A549 (cell line): ENCODE data around the gene CERS3. TPM values are rescaled to one million over a fixed set of nuclear protein-coding genes. Genes with fewer than 3 reads are reported as not detected.

Experiments used
- ATAC-seq, 2 experiments: fragments of 200-7000 bp in 1 of 2; fragments of >200 bp in 1 of 2; cut with Nextera tagmentation in 1 of 2; cut with Tn5 transposase in 1 of 2; 3 replicates each; pipeline versions ENCODE4 v1.8.0 to v1.9.1; 2018 to 2020; ENCODE audit warnings: mild to moderate bottlenecking in 1 of 2, moderate library complexity in 1 of 2
- CTCF ChIA-PET: fragments of 300-600 bp; sonication (Branson Sonifier 250); formaldehyde crosslinking; extraction: SDS; loops from one replicate; lab custom pipeline; 2021; ENCODE audit warnings: antibody characterized with exemption, inconsistent platforms; lab: Yijun Ruan, JAX
- POLR2A ChIA-PET: fragments of 350-600 bp; formaldehyde crosslinking; extraction: SDS; loops from one replicate; lab custom pipeline; 2021; ENCODE audit warnings: antibody characterized with exemption, inconsistent platforms; lab: Yijun Ruan, JAX
- DNase-seq, 2 experiments: peaks; one replicate each; pipeline versions ENCODE4 v3.0.0 to v3.0.0-alpha.2; 2011 to 2016; ENCODE audit warnings: low read depth in 1 of 2, low spot score in 1 of 2
- FAIRE-seq: peaks from 2 replicates; lab custom pipeline; 2011; peaks lifted over from hg19 to GRCh38; lab: Jason Lieb, UNC
- H3K27ac ChIP-seq, 2 experiments: fragments of >200 bp; sonication (Bioruptor Twin); formaldehyde crosslinking; 3 replicates each; pipeline ENCODE4 v1.5.1; 2016 to 2017
- H3K4me1 ChIP-seq: fragments of >200 bp; sonication (Bioruptor Twin); formaldehyde crosslinking; 3 replicates; pipeline ENCODE4 v1.6.1; 2016
- H3K4me2 ChIP-seq: fragments of >200 bp; sonication (Bioruptor Twin); formaldehyde crosslinking; 3 replicates; pipeline ENCODE4 v1.6.1; 2016
- H3K4me3 ChIP-seq: fragments of >200 bp; sonication (Bioruptor Twin); formaldehyde crosslinking; 3 replicates; pipeline ENCODE4 v1.5.1; 2016
- H3K9me3 ChIP-seq: fragments of >200 bp; sonication (Bioruptor Twin); formaldehyde crosslinking; 3 replicates; pipeline ENCODE4 v1.6.1; 2016
- CHD4 ChIP-seq: fragments of 200-600 bp; sonication (generic); IDR thresholded peaks from 2 replicates; pipeline ENCODE4 v1.6.1; 2016; ENCODE audit warnings: antibody characterized with exemption, mild to moderate bottlenecking, borderline replicate concordance
- E2F6 ChIP-seq: IDR thresholded peaks from 2 replicates; pipeline ENCODE4 v1.6.1; 2012; ENCODE audit warnings: low read depth, borderline replicate concordance
- EP300 ChIP-seq, 2 experiments: fragments of >200 bp; sonication (Bioruptor Twin); formaldehyde crosslinking; IDR thresholded peaks; 2 replicates in 1 of 2; 3 replicates in 1 of 2; pipeline ENCODE4 v1.6.1; 2016 to 2017
- ESRRA ChIP-seq: fragments of 150-350 bp; IDR thresholded peaks from 2 replicates; pipeline ENCODE4 v1.6.1; 2014; ENCODE audit warnings: mild to moderate bottlenecking, low read length, borderline replicate concordance
- FOXS1 ChIP-seq: fragments of 250-450 bp; sonication (Bioruptor Pico); IDR thresholded peaks from 2 replicates; pipeline ENCODE4 v1.5.0; 2020; ENCODE audit warnings: mild to moderate bottlenecking, moderate library complexity
- HEYL ChIP-seq: fragments of 250-450 bp; sonication (Bioruptor Pico); IDR thresholded peaks from 2 replicates; pipeline ENCODE4 v1.8.0; 2021; ENCODE audit warnings: mild to moderate bottlenecking, moderate library complexity
- HOXB13 ChIP-seq: fragments of 250-450 bp; sonication (Bioruptor Pico); IDR thresholded peaks from 2 replicates; pipeline ENCODE4 v1.5.0; 2020; ENCODE audit warnings: low read depth, mild to moderate bottlenecking, moderate library complexity
- HOXB5 ChIP-seq: fragments of 250-450 bp; sonication (Bioruptor Pico); IDR thresholded peaks from 2 replicates; pipeline ENCODE4 v1.5.0; 2020; ENCODE audit warnings: mild to moderate bottlenecking, moderate library complexity
- JUNB ChIP-seq: fragments of >200 bp; sonication (Bioruptor Twin); formaldehyde crosslinking; IDR thresholded peaks from 2 replicates; pipeline ENCODE4 v1.6.1; 2016
- KDM5A ChIP-seq: fragments of 200-600 bp; sonication (generic); IDR thresholded peaks from 2 replicates; pipeline ENCODE4 v1.6.1; 2016; ENCODE audit warnings: antibody characterized with exemption, mild to moderate bottlenecking
- NR3C1 ChIP-seq: fragments of >200 bp; sonication (Bioruptor Twin); formaldehyde crosslinking; IDR thresholded peaks from 3 replicates; pipeline ENCODE4 v1.6.1; 2017
- PHF8 ChIP-seq: fragments of 200-600 bp; sonication (generic); IDR thresholded peaks from 2 replicates; pipeline ENCODE4 v1.6.1; 2016; ENCODE audit warnings: low read depth, mild to moderate bottlenecking, antibody characterized with exemption, moderate library complexity, borderline replicate concordance
- POLR2A ChIP-seq: IDR thresholded peaks from 2 replicates; pipeline ENCODE4 v1.6.1; 2012; ENCODE audit warnings: mild to moderate bottlenecking, low read length
- POLR2AphosphoS2 ChIP-seq: conservative IDR thresholded peaks from 2 replicates; pipeline ENCODE4 v1.6.1; 2012; ENCODE audit warnings: low read length, improper control_type of control experiment, inconsistent platforms
- REST ChIP-seq: fragments of 200-600 bp; sonication (generic); IDR thresholded peaks from 2 replicates; pipeline ENCODE4 v1.6.1; 2016; ENCODE audit warnings: antibody characterized with exemption, mild to moderate bottlenecking, moderate library complexity
- RNF2 ChIP-seq: fragments of 200-600 bp; sonication (generic); IDR thresholded peaks from 2 replicates; pipeline ENCODE4 v1.6.1; 2016; ENCODE audit warnings: low read depth, mild to moderate bottlenecking, antibody characterized with exemption, moderate library complexity, borderline replicate concordance
- ZNF302 ChIP-seq: fragments of 250-450 bp; sonication (Bioruptor Pico); IDR thresholded peaks from 2 replicates; pipeline ENCODE4 v1.9.0; 2021; ENCODE audit warnings: inconsistent platforms, mild to moderate bottlenecking, moderate library complexity
- ZSCAN20 ChIP-seq: fragments of 250-450 bp; sonication (Bioruptor Pico); IDR thresholded peaks from 2 replicates; pipeline ENCODE4 v1.8.0; 2022; ENCODE audit warnings: mild to moderate bottlenecking, moderate library complexity
- WGBS: methylation state at CpG from one replicate; pipeline ENCODE4 v1.1.6; 2017; ENCODE audit errors: missing lambda C conversion rate; 5-methylcytosine and 5-hydroxymethylcytosine counted together
- polyA plus RNA-seq, 4 experiments: library from polyadenylated mRNA; depleted of rRNA in 3 of 4; stranded (reverse); fragments of >200 nt; fragmentation: RNase III in 1 of 4; extraction: RNeasy Plus Mini Kit Qiagen cat#74134 plus additional on column Dnase treatment in 1 of 4; gene quantifications; 2 replicates in 3 of 4; 3 replicates in 1 of 4; pipeline ENCODE4 v1.2.3, GENCODE V29; 2011 to 2017
- TF ChIP-seq, protein P1 (sequence below): fragments of 250-450 bp; sonication (Bioruptor Pico); IDR thresholded peaks from 2 replicates; pipeline ENCODE4 v1.5.0; 2020; ENCODE audit warnings: low read depth, mild to moderate bottlenecking, moderate library complexity

CERS3 gene
- polyA plus RNA-seq, 2 of the 4 experiments (the other 2 are of a cell fraction): not detected

DNA sequence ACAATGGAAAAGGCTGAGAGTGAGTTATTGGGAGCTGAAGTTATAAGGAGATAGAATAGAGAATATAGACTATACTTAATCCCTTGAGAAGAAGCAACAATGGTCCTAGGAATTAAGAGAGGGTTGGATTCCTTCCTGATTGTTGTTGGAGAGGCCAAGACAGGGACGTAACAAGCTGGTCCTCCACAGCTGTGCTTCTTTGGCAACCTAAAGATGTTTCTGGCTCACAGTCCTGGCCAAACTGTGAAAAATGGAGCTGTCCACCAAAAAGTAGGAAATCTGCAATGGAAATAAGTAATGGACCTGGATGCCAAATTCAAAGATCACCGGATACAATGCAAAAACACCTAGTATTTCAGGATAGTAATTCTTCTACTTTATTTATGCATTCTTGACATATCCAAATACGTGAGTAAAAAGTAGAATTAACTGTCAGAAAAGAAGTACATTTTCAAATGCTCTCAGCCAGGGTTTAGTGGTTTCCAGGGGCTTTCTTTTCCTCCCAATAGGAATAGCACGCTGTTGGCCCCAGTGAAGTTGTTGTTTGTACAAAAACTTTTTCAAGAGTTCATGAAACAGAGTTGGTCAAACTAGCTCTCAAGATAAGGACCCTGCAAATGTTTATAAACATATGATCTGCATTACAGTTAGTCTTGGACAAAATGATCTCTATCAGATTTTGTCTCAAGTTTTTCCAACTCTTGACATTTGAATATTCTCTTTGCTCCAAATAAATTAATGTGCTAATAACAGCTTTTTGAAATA is 28.3 kb downstream of the CERS3 start:
- no peak overlapping the region for H3K4me3 ChIP-seq
- POLR2A ChIA-PET: no interaction called here
- ATAC-seq: no peak
- CTCF ChIA-PET: interaction anchor here (0.6 to 1.8 kb wide), 4 partner anchors 9 to 150 kb away, joined by 3 to 11 read pairs (median 4); no protein-coding TSS in a partner anchor
- H3K27ac ChIP-seq: no peak overlapping the region
- no peaks in the 10 kb centered on the region for H3K4me1 ChIP-seq
- DNase-seq: no peak
- 3% methylated on average over 4 of the region's 4 CpGs for WGBS
- H3K4me2 ChIP-seq: no peak overlapping the region
- H3K9me3 ChIP-seq: no peaks in the 10 kb centered on the region
- TF ChIP-seq NR3C1 (no peak), HOXB13 (CRISPR knock-in tag) (no peak), ZSCAN20 (CRISPR knock-in tag) (no peak), PHF8 (no peak), E2F6 (no peak), ZNF302 (CRISPR knock-in tag) (no peak), HOXB5 (CRISPR knock-in tag) (no peak), EP300 (IDR thresholded peaks at IDR 0.05) (no peak), KDM5A (no peak), ESRRA (no peak), POLR2AphosphoS2 (no peak), RNF2 (no peak), POLR2A (no peak)
- peak; percentile 56 for FAIRE-seq

DNA sequence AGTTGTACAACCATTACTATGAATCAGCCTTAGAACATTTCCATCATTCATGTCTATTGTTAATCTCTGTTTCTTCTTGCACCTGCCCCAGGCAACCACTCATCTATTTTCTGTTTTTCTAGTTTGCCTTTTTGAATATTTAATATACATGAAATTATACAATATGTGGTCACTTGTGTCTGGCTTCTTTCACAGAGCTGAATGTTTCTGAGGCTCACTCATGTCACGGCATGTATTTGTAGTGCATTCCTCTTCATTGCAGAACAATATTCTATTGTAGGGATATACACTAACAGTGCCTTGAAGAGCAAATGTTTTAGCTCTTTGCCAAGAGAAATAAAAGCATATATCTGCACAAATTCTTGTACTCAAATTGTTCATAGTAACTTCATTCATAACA is 32.9 kb downstream of the CERS3 start:
- WGBS: 2% methylated on average over 1 of the region's 1 CpG
- TF ChIP-seq, protein P1, sequence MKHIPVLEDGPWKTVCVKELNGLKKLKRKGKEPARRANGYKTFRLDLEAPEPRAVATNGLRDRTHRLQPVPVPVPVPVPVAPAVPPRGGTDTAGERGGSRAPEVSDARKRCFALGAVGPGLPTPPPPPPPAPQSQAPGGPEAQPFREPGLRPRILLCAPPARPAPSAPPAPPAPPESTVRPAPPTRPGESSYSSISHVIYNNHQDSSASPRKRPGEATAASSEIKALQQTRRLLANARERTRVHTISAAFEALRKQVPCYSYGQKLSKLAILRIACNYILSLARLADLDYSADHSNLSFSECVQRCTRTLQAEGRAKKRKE: no peak
- TF ChIP-seq POLR2A (no peak), FOXS1 (CRISPR knock-in tag) (no peak), JUNB (no peak), PHF8 (no peak), HEYL (CRISPR knock-in tag) (no peak), CHD4 (no peak), EP300 (IDR thresholded peaks at IDR 0.05) (no peak), KDM5A (no peak)
- POLR2A ChIA-PET: no interaction called here
- Histone ChIP-seq H3K4me1 (no peaks in the 10 kb centered on the region), H3K4me3 (no peak overlapping the region), H3K27ac (no peak overlapping the region), H3K9me3 (no peaks in the 10 kb centered on the region), H3K4me2 (no peak overlapping the region)
- ATAC-seq: no peak
- CTCF ChIA-PET: no interaction called here
- peak; percentile 67 for FAIRE-seq
- no peak for DNase-seq

- FAIRE-seq (no peak), DNase-seq (no peak), ATAC-seq (no peak)
- WGBS: 35% methylated on average over 4 of the region's 4 CpGs
- Histone ChIP-seq H3K9me3 (no peaks in the 10 kb centered on the region), H3K27ac (no peak overlapping the region), H3K4me1 (no peaks in the 10 kb centered on the region), H3K4me3 (no peak overlapping the region), H3K4me2 (no peak overlapping the region)
- TF ChIP-seq REST (no peak), E2F6 (no peak)
- ChIA-PET CTCF (no interaction called here), POLR2A (no interaction called here)
Observed at GRCh38 chr15:100493213-100493612, 35.5 kb downstream of the CERS3 start.
